Activated CD4-positive, alpha-beta T cell treated with anti-CD3 and anti-CD28 coated beads, Interleukin-2, amount 50 U/mL, for 16 hours (primary cell): Measurements from ENCODE around the gene MRPL42.
"Not testable (repeated sequence)": the region's sequence is repeated elsewhere in the genome, so short reads cannot be mapped to it uniquely, and the experiment has no call there.

Experiments used
- DNase-seq: peaks from one replicate; pipeline ENCODE4 v3.0.0-alpha.2; 2020

The MRPL42 gene

GRCh38 chr12:93447555-93448290 lies 19.6 kb upstream of the MRPL42 start:
- DNase-seq = no peak

DNA sequence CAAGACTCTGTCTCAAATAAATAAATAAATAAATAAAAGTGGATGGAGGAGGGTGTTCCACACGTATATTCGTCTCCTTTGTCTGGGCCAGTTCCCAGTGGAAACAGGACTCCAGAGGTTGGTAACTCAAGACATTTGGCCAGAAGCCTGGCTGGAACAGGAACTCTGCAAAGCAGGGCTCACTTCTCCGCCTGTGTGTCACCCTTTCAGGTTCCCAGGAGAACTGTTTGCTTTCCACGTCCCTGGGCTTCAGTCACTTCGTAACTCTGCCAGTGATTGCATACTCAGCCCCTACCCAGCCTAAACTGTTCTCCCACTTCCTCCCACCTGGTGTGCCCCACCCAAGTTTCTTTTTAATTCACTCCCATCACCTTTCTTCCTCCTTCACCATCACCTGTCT lies 18.5 kb upstream of the MRPL42 start:
- DNase-seq = no peak

DNA sequence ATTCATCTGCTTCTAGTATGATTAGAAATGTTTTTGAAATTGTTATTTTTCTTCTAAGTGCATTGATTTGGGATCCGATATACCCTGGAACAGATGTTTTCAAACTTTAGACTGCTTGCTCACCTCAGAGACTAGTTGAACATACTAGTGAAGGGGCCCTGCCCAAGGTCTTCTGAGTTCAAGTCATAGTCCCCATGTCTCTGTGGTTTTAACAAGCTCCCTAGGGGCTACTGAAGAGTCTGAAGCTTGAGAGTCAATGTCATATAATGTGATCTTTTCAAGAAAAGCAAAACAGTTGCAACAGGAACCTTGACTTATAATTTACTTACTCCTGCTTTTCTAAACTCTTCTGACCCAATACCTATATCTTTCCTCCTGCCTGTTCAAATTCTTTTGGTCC lies 18.0 kb upstream of the MRPL42 start:
- no peak for DNase-seq

GRCh38 chr12:93451423-93452158 lies 15.7 kb upstream of the MRPL42 start:
- no peak for DNase-seq

DNA sequence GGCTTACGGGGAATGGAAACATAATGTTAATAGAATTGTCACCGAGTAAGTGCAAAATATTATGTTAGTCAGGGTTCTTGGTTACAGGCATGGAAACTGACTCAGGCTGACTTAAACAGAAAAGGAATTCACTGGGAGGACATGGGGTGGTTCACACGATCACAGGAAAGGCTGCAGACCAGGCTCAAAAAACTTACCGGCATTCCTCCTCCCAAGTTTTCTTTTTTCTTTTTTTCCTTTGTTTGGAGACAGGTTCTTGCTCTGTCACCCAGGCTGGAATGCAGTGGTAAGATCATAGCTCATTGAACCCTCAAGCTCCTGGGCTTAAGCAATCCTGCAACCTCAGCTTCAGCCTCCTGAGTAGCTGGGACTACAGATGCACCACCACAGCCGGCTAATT lies 13.7 kb upstream of the MRPL42 start:
- DNase-seq = no peak

- DNase-seq = no peak
Measured at GRCh38 chr12:93456077-93456476, 11.2 kb upstream of the MRPL42 start.

DNA sequence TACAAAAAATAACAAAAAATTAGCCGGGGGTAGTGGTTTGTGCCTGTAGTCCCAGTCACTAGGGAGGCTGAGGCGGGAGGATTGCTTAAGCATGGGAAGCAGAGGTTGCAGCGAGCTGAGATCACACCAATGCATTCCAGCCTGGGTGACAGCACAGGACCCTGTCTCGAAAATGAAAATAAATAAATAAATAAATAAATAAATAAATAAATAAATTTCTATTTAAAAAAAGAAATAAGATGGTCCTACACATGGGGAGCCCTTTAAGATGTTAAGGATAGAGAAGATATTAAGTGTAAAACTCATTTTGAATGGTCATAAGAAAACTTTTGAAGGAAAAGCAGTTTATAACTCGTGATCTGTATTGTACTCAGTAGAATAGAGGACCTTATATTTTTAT lies 8.2 kb upstream of the MRPL42 start:
- no peak for DNase-seq

DNA sequence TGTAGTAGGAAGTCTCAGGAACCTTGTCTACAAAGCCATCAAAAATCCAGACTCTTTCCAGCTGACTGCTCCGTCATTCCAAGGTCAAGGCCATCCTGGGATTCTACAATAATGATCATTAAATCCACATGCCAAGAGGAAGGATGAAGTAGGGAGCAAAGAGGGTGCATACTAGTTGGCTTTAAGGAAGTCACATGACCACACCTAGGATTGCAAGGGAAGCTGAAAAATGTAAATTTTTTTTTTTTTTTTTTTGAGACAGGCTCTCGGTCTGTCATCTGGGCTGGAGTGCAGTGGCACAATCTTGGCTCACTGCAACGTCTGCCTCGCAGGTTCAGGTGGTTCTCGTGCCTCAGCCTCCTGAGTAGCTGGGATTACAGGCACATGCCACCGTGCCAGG lies 7.3 kb upstream of the MRPL42 start:
- DNase-seq = no peak

DNA sequence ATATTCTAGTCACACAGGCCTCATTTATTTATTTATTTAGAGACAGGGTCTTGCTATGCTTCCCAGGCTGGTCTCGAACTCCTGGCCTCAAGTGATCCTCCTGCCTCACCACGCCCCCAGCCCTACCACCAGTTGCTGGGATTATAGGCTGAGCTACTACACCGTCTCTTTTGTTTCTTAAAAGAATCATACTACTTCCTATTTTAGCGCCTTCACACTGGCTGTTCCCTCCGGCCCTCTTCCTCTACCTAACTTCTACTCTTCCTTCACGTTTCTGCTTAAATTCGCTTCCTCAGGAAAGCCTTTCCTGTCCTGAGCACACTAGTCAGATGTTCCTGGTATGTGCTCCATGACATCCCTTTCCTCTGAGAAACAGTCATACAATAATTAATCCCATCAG lies 6.4 kb upstream of the MRPL42 start:
- DNase-seq = no peak

DNA sequence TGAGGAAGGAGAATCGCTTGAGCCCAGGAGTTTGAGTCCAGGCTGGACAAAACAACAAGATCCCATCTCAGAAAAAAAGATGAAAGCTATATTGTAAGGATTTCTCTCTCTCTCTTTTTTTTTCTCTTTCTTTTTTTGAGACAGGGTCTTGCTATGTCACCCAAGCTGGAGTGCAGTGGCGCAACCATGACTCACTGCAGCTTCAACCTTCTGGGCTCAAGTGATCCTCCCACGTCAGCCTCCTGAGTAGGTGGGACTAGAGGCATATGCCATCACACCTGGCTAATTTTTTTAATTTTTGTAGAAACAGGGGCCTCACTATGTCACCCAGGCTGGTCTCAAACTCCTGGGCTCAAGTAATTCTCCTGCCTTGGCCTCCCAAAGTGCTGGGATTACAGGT lies 5.8 kb upstream of the MRPL42 start:
- no peak for DNase-seq

DNA sequence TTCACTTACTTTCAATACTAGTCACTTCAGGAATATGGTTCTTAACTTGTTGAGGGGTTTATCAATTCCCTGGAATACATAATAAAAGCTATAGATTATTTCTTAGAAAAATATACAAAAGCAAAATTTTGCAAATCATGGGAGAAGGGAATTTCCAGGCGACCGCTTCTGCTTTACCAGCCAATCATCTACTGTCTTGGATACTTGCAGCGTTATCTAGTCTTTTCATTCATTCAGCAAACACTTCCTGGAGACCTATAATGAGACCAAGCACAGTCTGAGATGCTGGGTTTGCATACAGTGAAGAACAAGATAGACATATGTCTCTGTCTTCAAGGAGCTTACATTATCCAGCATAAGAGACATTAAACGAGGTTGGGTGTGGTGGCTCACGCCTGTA lies 1.5 kb upstream of the MRPL42 start:
- DNase-seq = no peak

- DNase-seq = no peak
Measured at GRCh38 chr12:93466625-93467350, 526 bp upstream of the MRPL42 start.

GRCh38 chr12:93468008-93468371 lies 676 bp downstream of the MRPL42 start:
- no peak for DNase-seq

DNA sequence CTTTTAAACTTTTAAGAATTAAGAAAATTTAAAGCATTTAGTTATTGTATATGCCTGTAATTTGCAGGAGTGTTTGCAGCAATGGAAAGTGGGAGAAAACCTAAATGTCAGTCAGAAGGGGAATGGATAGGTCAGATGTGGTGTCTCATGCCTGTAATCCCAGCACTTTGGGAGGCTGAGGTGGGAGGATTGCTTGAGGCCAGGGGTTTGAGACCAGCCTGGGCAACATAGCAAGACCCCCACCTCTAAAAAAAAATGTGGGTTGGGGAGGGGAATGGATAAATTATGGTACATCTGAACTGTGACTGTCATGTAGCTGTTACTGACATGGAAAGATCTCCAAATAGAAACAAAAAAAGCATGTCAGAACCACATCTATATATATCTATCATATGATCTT lies 2.1 kb downstream of the MRPL42 start:
- DNase-seq = no peak

- DNase-seq = no peak
Measured at GRCh38 chr12:93476555-93476954, 9.2 kb downstream of the MRPL42 start.

DNA sequence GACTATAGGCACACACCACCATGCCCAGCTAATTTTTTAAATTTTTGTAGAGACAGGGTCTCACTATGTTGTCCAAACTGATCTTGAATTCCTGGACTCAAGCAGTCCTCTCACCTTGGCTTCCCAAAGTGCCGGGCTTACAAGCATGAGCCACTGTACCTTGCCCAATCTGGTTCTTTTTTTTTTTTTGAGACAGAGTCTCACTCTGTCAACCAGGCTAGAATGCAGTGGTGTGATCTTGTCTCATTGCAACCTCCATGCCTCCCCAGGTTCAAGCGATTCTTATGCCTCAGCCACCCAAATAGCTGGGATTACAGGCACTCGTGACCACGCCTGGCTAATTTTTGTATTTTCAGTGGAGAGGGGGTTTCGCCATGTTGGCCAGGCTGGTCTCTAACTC lies 15.4 kb downstream of the MRPL42 start:
- DNase-seq = no peak

DNA sequence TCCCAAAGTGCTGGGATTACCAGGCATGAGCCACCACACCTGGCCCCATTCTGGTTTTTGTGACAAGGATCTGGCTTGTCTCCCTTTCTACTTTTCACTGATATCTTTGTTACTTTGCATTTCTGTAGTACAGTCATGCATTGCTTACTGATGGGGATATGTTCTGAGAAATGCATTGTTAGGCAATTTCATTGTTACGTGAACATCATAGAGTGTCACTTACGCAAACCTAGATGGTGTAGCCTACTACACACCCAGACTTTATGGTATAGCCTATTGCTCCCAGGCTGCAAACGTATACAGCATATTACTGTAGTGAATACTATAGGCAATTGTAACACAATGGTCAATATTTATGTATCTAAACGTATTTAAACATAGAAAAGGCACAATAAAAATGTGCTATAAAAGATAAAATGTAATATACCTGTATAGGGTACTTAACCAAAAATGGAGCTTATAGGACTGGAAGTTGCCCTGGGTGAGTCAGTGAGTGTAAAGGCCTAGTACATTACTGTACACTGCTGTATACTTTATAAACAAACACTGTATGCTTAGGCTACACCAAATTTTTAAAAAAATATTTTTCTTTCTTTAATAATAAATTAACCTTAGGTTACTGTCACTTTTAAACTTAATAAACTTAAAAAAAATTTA lies 16.0 kb downstream of the MRPL42 start:
- no peak for DNase-seq

- DNase-seq = no peak
Measured at GRCh38 chr12:93484315-93484981, 17.1 kb downstream of the MRPL42 start.

DNA sequence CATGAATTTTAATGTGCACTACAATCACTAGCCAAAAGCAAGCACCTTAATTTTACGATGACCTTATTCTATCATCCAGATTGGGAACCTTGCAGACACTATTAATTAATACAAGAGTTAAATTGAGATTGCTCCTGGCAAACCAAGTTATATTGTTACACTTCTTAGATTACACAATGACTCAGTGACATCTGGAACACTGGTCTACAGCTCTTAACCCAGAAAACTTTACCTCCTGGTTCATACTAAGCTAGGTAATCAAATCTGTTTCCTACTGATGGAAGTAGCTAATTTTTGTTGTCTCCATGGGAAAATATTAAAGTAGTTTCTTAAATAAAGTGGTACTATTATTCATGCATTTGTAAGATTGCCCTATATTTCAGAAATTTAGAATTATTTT lies 25.5 kb downstream of the MRPL42 start:
- not testable (repeated sequence) for DNase-seq

DNA sequence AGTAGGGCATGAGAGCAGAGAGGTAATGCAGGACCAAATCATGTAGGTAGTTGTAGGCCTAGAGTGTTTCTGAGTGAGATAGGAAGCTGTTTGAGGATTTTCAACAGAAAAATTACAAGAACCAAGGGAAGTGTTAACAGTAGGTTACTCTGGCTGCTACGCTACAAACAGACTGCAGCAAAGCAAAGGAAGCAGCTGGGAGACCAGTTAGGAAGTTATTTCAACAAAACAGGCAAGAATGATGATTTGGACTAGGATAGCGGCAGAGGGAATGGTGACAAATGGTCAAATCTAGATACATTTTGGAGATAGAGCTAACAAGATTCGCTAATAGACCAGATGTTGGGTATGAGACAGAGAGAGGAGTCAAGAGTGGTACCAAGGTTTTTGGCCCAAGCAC lies 26.8 kb downstream of the MRPL42 start:
- no peak for DNase-seq

- DNase-seq = no peak
Measured at GRCh38 chr12:93497456-93497855, 30.1 kb downstream of the MRPL42 start.

- not testable (repeated sequence) for DNase-seq
Measured at GRCh38 chr12:93498813-93499212, 31.5 kb downstream of the MRPL42 start.

GRCh38 chr12:93500201-93500600 lies 32.9 kb downstream of the MRPL42 start:
- DNase-seq = no peak
